Muscle layer of duodenum (tissue), 2 donors: ENCODE results near the gene CABLES1.

Experiments
- H3K27ac ChIP-seq: one replicate; pipeline ENCODE4 v1.7.0; 2013; ENCODE audit warnings: mild to moderate bottlenecking, low read length
- H3K27me3 ChIP-seq: one replicate; pipeline ENCODE4 v1.7.0; 2013; ENCODE audit warnings: low read depth, mild to moderate bottlenecking, control low read depth, low read length
- H3K36me3 ChIP-seq, 2 donors: one replicate each; pipeline ENCODE4 v1.7.0; 2013; ENCODE audit warnings: low read length in 2 of 2, control low read depth in 1 of 2, mild to moderate bottlenecking in 1 of 2; ENCODE audit not compliant: insufficient read depth in 2 of 2, control insufficient read depth in 1 of 2
- H3K4me1 ChIP-seq, 2 donors: one replicate each; pipeline ENCODE4 v1.7.0; 2013; ENCODE audit warnings: low read length in 2 of 2, mild to moderate bottlenecking in 2 of 2, control low read depth in 1 of 2, moderate library complexity in 1 of 2; ENCODE audit not compliant: insufficient read depth in 2 of 2, control insufficient read depth in 1 of 2
- H3K4me3 ChIP-seq, 2 donors: one replicate each; pipeline ENCODE4 v1.7.0; 2013; ENCODE audit warnings: low read length in 2 of 2, low read depth in 1 of 2, mild to moderate bottlenecking in 1 of 2
- H3K9me3 ChIP-seq, 2 donors: one replicate each; pipeline ENCODE4 v1.7.0; 2013; ENCODE audit warnings: low read length in 2 of 2, control low read depth in 1 of 2, mild to moderate bottlenecking in 1 of 2; ENCODE audit not compliant: control insufficient read depth in 1 of 2
- donor health status: healthy.

Gene CABLES1

GRCh38 chr18:23135550-23136325 lies 453 bp downstream of the CABLES1 start:
- Histone ChIP-seq H3K4me3 (peak overlapping the region; percentile 59 to 68), H3K36me3 (no peaks in the 10 kb centered on the region), H3K9me3 (no peaks in the 10 kb centered on the region), H3K27me3 (no peaks in the 10 kb centered on the region), H3K4me1 (peaks cover 3 to 16% of the 10 kb centered on the region in 2 donors), H3K27ac (no peak overlapping the region)

GRCh38 chr18:23136326-23137096 lies 1.2 kb downstream of the CABLES1 start:
- no peaks in the 10 kb centered on the region for H3K27me3 ChIP-seq
- no peaks in the 10 kb centered on the region for H3K9me3 ChIP-seq
- peak overlapping the region; percentile 25 for H3K27ac ChIP-seq
- H3K4me3 ChIP-seq = peak overlapping the region; percentile 51 to 66
- no peaks in the 10 kb centered on the region for H3K36me3 ChIP-seq
- H3K4me1 ChIP-seq = peaks cover 3 to 16% of the 10 kb centered on the region in 2 donors

- H3K36me3 ChIP-seq = no peaks in the 10 kb centered on the region
- H3K9me3 ChIP-seq = no peaks in the 10 kb centered on the region
- no peaks in the 10 kb centered on the region for H3K27me3 ChIP-seq
- peak overlapping the region; percentile 51 to 66 for H3K4me3 ChIP-seq
- peaks cover 3 to 18% of the 10 kb centered on the region in 2 donors for H3K4me1 ChIP-seq
- H3K27ac ChIP-seq = peak overlapping the region; percentile 25
Observed at GRCh38 chr18:23137097-23137635, 1.9 kb downstream of the CABLES1 start.

- Histone ChIP-seq H3K27me3 (no peaks in the 10 kb centered on the region), H3K9me3 (no peaks in the 10 kb centered on the region), H3K4me1 (peaks cover 8 to 20% of the 10 kb centered on the region in 2 donors), H3K4me3 (peak overlapping the region; percentile 51 to 66), H3K36me3 (no peaks in the 10 kb centered on the region), H3K27ac (no peak overlapping the region)
Observed at GRCh38 chr18:23137788-23138216, 2.5 kb downstream of the CABLES1 start.

- Histone ChIP-seq H3K9me3 (no peaks in the 10 kb centered on the region), H3K27ac (no peak overlapping the region), H3K36me3 (no peaks in the 10 kb centered on the region), H3K4me1 (peaks cover 9 to 22% of the 10 kb centered on the region in 2 donors), H3K4me3 (no peak overlapping the region), H3K27me3 (no peaks in the 10 kb centered on the region)
Observed at GRCh38 chr18:23138471-23138870, 3.2 kb downstream of the CABLES1 start.

- no peaks in the 10 kb centered on the region for H3K27me3 ChIP-seq
- no peak overlapping the region for H3K27ac ChIP-seq
- no peaks in the 10 kb centered on the region for H3K9me3 ChIP-seq
- no peaks in the 10 kb centered on the region for H3K36me3 ChIP-seq
- H3K4me1 ChIP-seq = peaks cover 6 to 25% of the 10 kb centered on the region in 2 donors
- H3K4me3 ChIP-seq = no peak overlapping the region
Observed at GRCh38 chr18:23141104-23141999, 6.1 kb downstream of the CABLES1 start.

GRCh38 chr18:23142251-23142929 lies 7.1 kb downstream of the CABLES1 start:
- H3K9me3 ChIP-seq = no peaks in the 10 kb centered on the region
- H3K27me3 ChIP-seq = no peaks in the 10 kb centered on the region
- H3K4me3 ChIP-seq = no peak overlapping the region
- H3K4me1 ChIP-seq = peaks cover 6 to 16% of the 10 kb centered on the region in 2 donors
- peak overlapping the region; percentile 6 for H3K27ac ChIP-seq
- no peaks in the 10 kb centered on the region for H3K36me3 ChIP-seq

GRCh38 chr18:23143016-23143814 lies 7.9 kb downstream of the CABLES1 start:
- H3K9me3 ChIP-seq = no peaks in the 10 kb centered on the region
- no peaks in the 10 kb centered on the region for H3K27me3 ChIP-seq
- H3K4me1 ChIP-seq = peaks cover 6 to 10% of the 10 kb centered on the region in 2 donors
- peak overlapping the region; percentile 29 for H3K27ac ChIP-seq
- H3K4me3 ChIP-seq = no peak overlapping the region
- no peaks in the 10 kb centered on the region for H3K36me3 ChIP-seq

- peaks cover 6 to 10% of the 10 kb centered on the region in 2 donors for H3K4me1 ChIP-seq
- H3K9me3 ChIP-seq = no peaks in the 10 kb centered on the region
- no peak overlapping the region for H3K4me3 ChIP-seq
- no peaks in the 10 kb centered on the region for H3K27me3 ChIP-seq
- H3K27ac ChIP-seq = no peak overlapping the region
- H3K36me3 ChIP-seq = no peaks in the 10 kb centered on the region
Observed at GRCh38 chr18:23143815-23144261, 8.6 kb downstream of the CABLES1 start.

GRCh38 chr18:23144640-23145039 lies 9.4 kb downstream of the CABLES1 start:
- H3K4me1 ChIP-seq = peaks cover 6 to 10% of the 10 kb centered on the region in 2 donors
- no peaks in the 10 kb centered on the region for H3K36me3 ChIP-seq
- no peaks in the 10 kb centered on the region for H3K27me3 ChIP-seq
- no peak overlapping the region for H3K4me3 ChIP-seq
- H3K27ac ChIP-seq = no peak overlapping the region
- no peaks in the 10 kb centered on the region for H3K9me3 ChIP-seq
